WTC11 (cell line): ENCODE measurements around the gene TDP1. TPM values are rescaled to one million over a fixed set of nuclear protein-coding genes. Genes with fewer than 3 reads are reported as not detected.

Experiments
- ATAC-seq: fragments of 200-7000 bp; cut with Tn5 transposase; 2 replicates; pipeline ENCODE4 v1.10.0; 2021; ENCODE audit warnings: mild to moderate bottlenecking, moderate library complexity
- CTCF ChIA-PET: fragments of 300-600 bp; sonication (Branson Sonifier 250); formaldehyde crosslinking; loops from one replicate; lab custom pipeline; 2021; ENCODE audit warnings: antibody characterized with exemption; lab: Charles Lee
- POLR2A ChIA-PET: fragments of 350-600 bp; sonication (Branson Sonifier 250); formaldehyde crosslinking; loops from one replicate; lab custom pipeline; 2021; ENCODE audit warnings: antibody characterized with exemption; lab: Charles Lee
- DNase-seq: peaks from one replicate; pipeline ENCODE4 v3.0.0; 2021; ENCODE audit warnings: low spot score
- H3K27ac Mint-ChIP-seq: 2 replicates; pipeline ENCODE4 v1.8.0; 2021; ENCODE audit warnings: mixed read lengths
- H3K27me3 Mint-ChIP-seq: 2 replicates; pipeline ENCODE4 v1.8.0; 2021; ENCODE audit warnings: low read depth, mild to moderate bottlenecking, moderate library complexity, mixed read lengths
- H3K36me3 Mint-ChIP-seq: 2 replicates; pipeline ENCODE4 v1.8.0; 2021; ENCODE audit warnings: mixed read lengths
- H3K4me1 Mint-ChIP-seq: 2 replicates; pipeline ENCODE4 v1.8.0; 2022; ENCODE audit warnings: mixed read lengths
- H3K4me3 Mint-ChIP-seq: 2 replicates; pipeline ENCODE4 v1.8.0; 2021; ENCODE audit warnings: mild to moderate bottlenecking, moderate library complexity, mixed read lengths
- H3K9me3 Mint-ChIP-seq: 2 replicates; pipeline ENCODE4 v1.8.0; 2021; ENCODE audit warnings: mixed read lengths
- ATF2 ChIP-seq: sonication (generic); formaldehyde crosslinking; IDR thresholded peaks from 2 replicates; pipeline ENCODE4 v1.8.1; 2022; ENCODE audit warnings: low read depth, missing genetic modification reagents, borderline replicate concordance
- CREB1 ChIP-seq: sonication (generic); formaldehyde crosslinking; IDR thresholded peaks from 2 replicates; pipeline ENCODE4 v1.8.0; 2023; ENCODE audit warnings: mild to moderate bottlenecking, missing genetic modification reagents
- E2F4 ChIP-seq: sonication (generic); formaldehyde crosslinking; IDR thresholded peaks from 2 replicates; pipeline ENCODE4 v1.8.1; 2022; ENCODE audit warnings: low read depth, mild to moderate bottlenecking, moderate library complexity, missing genetic modification reagents, borderline replicate concordance
- ETV6 ChIP-seq: sonication (generic); formaldehyde crosslinking; IDR thresholded peaks from 2 replicates; pipeline ENCODE4 v1.8.1; 2022; ENCODE audit warnings: mild to moderate bottlenecking, missing genetic modification reagents
- FOXK1 ChIP-seq: sonication (generic); formaldehyde crosslinking; IDR thresholded peaks from 2 replicates; pipeline ENCODE4 v1.8.0; 2022; ENCODE audit warnings: mild to moderate bottlenecking, moderate library complexity, missing genetic modification reagents
- JUN ChIP-seq: sonication (generic); formaldehyde crosslinking; IDR thresholded peaks from 2 replicates; pipeline ENCODE4 v1.8.0; 2023; ENCODE audit warnings: mild to moderate bottlenecking, missing genetic modification reagents
- MYBL2 ChIP-seq: sonication (generic); formaldehyde crosslinking; IDR thresholded peaks from 2 replicates; pipeline ENCODE4 v1.8.1; 2023; ENCODE audit warnings: mild to moderate bottlenecking, moderate library complexity, missing genetic modification reagents
- NFYB ChIP-seq: sonication (generic); formaldehyde crosslinking; conservative IDR thresholded peaks from 2 replicates; pipeline ENCODE4 v1.8.0; 2022; ENCODE audit warnings: low read depth, missing genetic modification reagents
- PRRX2 ChIP-seq: fragments of 250-450 bp; sonication (Bioruptor Pico); IDR thresholded peaks from 2 replicates; pipeline ENCODE4 v1.8.0; 2021; ENCODE audit warnings: mild to moderate bottlenecking
- TCF7 ChIP-seq: sonication (generic); formaldehyde crosslinking; IDR thresholded peaks from 2 replicates; pipeline ENCODE4 v1.8.0; 2022; ENCODE audit warnings: mild to moderate bottlenecking, low read depth, missing genetic modification reagents, moderate library complexity
- ZNF121 ChIP-seq: sonication (generic); formaldehyde crosslinking; IDR thresholded peaks from 2 replicates; pipeline ENCODE4 v1.8.0; 2023; ENCODE audit warnings: missing genetic modification reagents
- ZNF138 ChIP-seq: sonication (generic); formaldehyde crosslinking; conservative IDR thresholded peaks from 2 replicates; pipeline ENCODE4 v1.8.1; 2022; ENCODE audit warnings: mild to moderate bottlenecking, moderate library complexity, missing genetic modification reagents
- ZNF396 ChIP-seq: fragments of 250-450 bp; sonication (Bioruptor Pico); IDR thresholded peaks from 2 replicates; pipeline ENCODE4 v1.8.0; 2021; ENCODE audit warnings: mild to moderate bottlenecking, moderate library complexity, borderline replicate concordance
- total RNA-seq: library from RNA; stranded (reverse); gene quantifications from 3 replicates; pipeline ENCODE4 v1.2.3, GENCODE V29; 2021
- TF ChIP-seq, protein P1 (sequence below): sonication (generic); formaldehyde crosslinking; IDR thresholded peaks from 2 replicates; pipeline ENCODE4 v1.8.0; 2023; ENCODE audit warnings: missing genetic modification reagents, mild to moderate bottlenecking, borderline replicate concordance
- TF ChIP-seq, protein P2 (sequence below): sonication (generic); formaldehyde crosslinking; IDR thresholded peaks from 2 replicates; pipeline ENCODE4 v1.8.0; 2023; ENCODE audit warnings: mild to moderate bottlenecking, missing genetic modification reagents
- TF ChIP-seq, protein P3 (sequence below): sonication (generic); formaldehyde crosslinking; conservative IDR thresholded peaks from 2 replicates; pipeline ENCODE4 v1.8.1; 2023; ENCODE audit warnings: mild to moderate bottlenecking, low read depth, missing genetic modification reagents, moderate library complexity
- TF ChIP-seq, protein P4 (sequence below): fragments of 250-450 bp; sonication (Bioruptor Pico); IDR thresholded peaks from 2 replicates; pipeline ENCODE4 v1.9.0; 2021; ENCODE audit warnings: mild to moderate bottlenecking, borderline replicate concordance
- TF ChIP-seq, protein P5 (sequence below): sonication (generic); formaldehyde crosslinking; IDR thresholded peaks from 2 replicates; pipeline ENCODE4 v1.8.0; 2022; ENCODE audit warnings: mild to moderate bottlenecking, missing genetic modification reagents

The TDP1 gene
- total RNA-seq, 1 experiment from 2014 or later, result 59.8 TPM

DNA sequence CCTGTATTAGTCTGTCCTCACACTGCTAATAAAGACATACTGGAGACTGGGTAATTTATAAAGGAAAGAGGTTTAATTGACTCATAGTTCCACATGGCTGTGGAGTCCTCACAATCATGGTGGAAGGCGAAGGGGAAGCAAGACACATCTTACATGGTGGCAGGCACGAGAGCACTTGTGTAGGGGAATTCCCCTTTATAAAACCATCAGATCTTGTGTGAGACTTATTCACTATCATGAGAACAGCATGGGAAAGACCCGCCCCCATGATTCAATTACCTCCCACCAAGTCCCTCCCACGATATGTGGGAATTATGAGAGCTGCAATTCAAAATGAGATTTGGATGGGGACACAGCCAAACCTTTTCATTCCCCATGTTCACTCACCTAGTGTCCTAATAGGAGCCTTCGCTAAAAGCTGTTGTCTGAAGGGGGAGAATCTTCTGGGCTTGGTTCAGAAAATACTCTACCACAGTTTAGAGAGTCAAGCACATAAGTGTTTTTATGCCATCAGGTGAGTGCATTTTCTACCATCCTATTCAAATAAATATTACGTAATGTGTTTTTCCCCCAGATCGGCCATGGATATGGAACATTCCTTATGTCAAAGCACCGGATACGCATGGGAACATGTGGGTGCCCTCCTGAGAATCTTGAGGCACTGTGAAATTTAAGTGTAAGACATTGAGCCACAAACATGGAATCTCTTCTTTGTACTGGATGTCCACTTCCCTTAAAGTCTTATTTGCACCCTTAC, 86.9 kb downstream of the TDP1 start (continued):
- TF ChIP-seq, protein P1, sequence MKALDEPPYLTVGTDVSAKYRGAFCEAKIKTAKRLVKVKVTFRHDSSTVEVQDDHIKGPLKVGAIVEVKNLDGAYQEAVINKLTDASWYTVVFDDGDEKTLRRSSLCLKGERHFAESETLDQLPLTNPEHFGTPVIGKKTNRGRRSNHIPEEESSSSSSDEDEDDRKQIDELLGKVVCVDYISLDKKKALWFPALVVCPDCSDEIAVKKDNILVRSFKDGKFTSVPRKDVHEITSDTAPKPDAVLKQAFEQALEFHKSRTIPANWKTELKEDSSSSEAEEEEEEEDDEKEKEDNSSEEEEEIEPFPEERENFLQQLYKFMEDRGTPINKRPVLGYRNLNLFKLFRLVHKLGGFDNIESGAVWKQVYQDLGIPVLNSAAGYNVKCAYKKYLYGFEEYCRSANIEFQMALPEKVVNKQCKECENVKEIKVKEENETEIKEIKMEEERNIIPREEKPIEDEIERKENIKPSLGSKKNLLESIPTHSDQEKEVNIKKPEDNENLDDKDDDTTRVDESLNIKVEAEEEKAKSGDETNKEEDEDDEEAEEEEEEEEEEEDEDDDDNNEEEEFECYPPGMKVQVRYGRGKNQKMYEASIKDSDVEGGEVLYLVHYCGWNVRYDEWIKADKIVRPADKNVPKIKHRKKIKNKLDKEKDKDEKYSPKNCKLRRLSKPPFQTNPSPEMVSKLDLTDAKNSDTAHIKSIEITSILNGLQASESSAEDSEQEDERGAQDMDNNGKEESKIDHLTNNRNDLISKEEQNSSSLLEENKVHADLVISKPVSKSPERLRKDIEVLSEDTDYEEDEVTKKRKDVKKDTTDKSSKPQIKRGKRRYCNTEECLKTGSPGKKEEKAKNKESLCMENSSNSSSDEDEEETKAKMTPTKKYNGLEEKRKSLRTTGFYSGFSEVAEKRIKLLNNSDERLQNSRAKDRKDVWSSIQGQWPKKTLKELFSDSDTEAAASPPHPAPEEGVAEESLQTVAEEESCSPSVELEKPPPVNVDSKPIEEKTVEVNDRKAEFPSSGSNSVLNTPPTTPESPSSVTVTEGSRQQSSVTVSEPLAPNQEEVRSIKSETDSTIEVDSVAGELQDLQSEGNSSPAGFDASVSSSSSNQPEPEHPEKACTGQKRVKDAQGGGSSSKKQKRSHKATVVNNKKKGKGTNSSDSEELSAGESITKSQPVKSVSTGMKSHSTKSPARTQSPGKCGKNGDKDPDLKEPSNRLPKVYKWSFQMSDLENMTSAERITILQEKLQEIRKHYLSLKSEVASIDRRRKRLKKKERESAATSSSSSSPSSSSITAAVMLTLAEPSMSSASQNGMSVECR (CRISPR knock-in tag), result no peak
- TF ChIP-seq NFYB, result no peak
- no peak for TF ChIP-seq CREB1 (CRISPR knock-in tag)

DNA sequence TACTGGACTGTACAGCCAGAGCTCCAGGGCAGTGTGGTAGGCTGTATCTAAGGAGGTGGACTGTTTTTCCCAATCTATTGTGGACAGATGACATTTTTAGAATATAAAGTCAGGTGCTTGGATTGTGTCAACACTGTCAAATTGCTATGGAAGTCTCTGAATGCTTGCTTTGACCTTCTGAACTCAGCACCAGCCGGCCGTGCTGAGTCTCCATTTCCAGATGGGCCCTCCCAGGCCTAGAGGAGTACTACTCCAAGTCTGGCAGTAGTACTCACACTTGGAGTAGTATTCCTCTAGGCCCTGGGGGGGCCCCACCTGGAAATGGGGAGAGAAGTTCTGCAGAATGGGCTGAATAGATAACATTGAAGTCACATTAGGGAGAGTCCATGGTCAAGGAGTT, 89.9 kb downstream of the TDP1 start:
- POLR2A ChIA-PET, result no interaction called here
- DNase-seq, result no peak
- CTCF ChIA-PET, result no interaction called here
- no peaks in the 10 kb centered on the region for H3K27me3 Mint-ChIP-seq
- no peak overlapping the region for H3K27ac Mint-ChIP-seq
- H3K4me3 Mint-ChIP-seq, result no peak overlapping the region
- no peak for ATAC-seq
- H3K9me3 Mint-ChIP-seq, result no peaks in the 10 kb centered on the region
- peaks cover 6% of the 10 kb centered on the region; the same call in 1 of the 2 replicates for H3K36me3 Mint-ChIP-seq
- no peaks in the 10 kb centered on the region for H3K4me1 Mint-ChIP-seq
- TF ChIP-seq, protein P2, sequence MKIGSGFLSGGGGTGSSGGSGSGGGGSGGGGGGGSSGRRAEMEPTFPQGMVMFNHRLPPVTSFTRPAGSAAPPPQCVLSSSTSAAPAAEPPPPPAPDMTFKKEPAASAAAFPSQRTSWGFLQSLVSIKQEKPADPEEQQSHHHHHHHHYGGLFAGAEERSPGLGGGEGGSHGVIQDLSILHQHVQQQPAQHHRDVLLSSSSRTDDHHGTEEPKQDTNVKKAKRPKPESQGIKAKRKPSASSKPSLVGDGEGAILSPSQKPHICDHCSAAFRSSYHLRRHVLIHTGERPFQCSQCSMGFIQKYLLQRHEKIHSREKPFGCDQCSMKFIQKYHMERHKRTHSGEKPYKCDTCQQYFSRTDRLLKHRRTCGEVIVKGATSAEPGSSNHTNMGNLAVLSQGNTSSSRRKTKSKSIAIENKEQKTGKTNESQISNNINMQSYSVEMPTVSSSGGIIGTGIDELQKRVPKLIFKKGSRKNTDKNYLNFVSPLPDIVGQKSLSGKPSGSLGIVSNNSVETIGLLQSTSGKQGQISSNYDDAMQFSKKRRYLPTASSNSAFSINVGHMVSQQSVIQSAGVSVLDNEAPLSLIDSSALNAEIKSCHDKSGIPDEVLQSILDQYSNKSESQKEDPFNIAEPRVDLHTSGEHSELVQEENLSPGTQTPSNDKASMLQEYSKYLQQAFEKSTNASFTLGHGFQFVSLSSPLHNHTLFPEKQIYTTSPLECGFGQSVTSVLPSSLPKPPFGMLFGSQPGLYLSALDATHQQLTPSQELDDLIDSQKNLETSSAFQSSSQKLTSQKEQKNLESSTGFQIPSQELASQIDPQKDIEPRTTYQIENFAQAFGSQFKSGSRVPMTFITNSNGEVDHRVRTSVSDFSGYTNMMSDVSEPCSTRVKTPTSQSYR (CRISPR knock-in tag), result no peak
- TF ChIP-seq, protein P3, sequence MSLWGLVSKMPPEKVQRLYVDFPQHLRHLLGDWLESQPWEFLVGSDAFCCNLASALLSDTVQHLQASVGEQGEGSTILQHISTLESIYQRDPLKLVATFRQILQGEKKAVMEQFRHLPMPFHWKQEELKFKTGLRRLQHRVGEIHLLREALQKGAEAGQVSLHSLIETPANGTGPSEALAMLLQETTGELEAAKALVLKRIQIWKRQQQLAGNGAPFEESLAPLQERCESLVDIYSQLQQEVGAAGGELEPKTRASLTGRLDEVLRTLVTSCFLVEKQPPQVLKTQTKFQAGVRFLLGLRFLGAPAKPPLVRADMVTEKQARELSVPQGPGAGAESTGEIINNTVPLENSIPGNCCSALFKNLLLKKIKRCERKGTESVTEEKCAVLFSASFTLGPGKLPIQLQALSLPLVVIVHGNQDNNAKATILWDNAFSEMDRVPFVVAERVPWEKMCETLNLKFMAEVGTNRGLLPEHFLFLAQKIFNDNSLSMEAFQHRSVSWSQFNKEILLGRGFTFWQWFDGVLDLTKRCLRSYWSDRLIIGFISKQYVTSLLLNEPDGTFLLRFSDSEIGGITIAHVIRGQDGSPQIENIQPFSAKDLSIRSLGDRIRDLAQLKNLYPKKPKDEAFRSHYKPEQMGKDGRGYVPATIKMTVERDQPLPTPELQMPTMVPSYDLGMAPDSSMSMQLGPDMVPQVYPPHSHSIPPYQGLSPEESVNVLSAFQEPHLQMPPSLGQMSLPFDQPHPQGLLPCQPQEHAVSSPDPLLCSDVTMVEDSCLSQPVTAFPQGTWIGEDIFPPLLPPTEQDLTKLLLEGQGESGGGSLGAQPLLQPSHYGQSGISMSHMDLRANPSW, result no peak
- TF ChIP-seq, protein P4, sequence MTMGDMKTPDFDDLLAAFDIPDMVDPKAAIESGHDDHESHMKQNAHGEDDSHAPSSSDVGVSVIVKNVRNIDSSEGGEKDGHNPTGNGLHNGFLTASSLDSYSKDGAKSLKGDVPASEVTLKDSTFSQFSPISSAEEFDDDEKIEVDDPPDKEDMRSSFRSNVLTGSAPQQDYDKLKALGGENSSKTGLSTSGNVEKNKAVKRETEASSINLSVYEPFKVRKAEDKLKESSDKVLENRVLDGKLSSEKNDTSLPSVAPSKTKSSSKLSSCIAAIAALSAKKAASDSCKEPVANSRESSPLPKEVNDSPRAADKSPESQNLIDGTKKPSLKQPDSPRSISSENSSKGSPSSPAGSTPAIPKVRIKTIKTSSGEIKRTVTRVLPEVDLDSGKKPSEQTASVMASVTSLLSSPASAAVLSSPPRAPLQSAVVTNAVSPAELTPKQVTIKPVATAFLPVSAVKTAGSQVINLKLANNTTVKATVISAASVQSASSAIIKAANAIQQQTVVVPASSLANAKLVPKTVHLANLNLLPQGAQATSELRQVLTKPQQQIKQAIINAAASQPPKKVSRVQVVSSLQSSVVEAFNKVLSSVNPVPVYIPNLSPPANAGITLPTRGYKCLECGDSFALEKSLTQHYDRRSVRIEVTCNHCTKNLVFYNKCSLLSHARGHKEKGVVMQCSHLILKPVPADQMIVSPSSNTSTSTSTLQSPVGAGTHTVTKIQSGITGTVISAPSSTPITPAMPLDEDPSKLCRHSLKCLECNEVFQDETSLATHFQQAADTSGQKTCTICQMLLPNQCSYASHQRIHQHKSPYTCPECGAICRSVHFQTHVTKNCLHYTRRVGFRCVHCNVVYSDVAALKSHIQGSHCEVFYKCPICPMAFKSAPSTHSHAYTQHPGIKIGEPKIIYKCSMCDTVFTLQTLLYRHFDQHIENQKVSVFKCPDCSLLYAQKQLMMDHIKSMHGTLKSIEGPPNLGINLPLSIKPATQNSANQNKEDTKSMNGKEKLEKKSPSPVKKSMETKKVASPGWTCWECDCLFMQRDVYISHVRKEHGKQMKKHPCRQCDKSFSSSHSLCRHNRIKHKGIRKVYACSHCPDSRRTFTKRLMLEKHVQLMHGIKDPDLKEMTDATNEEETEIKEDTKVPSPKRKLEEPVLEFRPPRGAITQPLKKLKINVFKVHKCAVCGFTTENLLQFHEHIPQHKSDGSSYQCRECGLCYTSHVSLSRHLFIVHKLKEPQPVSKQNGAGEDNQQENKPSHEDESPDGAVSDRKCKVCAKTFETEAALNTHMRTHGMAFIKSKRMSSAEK (CRISPR knock-in tag), result no peak
- TF ChIP-seq ZNF138 (CRISPR knock-in tag) (no peak), TCF7 (no peak), PRRX2 (no peak), ATF2 (CRISPR knock-in tag) (no peak), E2F4 (CRISPR knock-in tag) (no peak), ZNF396 (CRISPR knock-in tag) (no peak), JUN (no peak), MYBL2 (CRISPR knock-in tag) (no peak), ZNF121 (CRISPR knock-in tag) (no peak), ETV6 (CRISPR knock-in tag) (no peak), FOXK1 (CRISPR knock-in tag) (no peak)
- TF ChIP-seq, protein P5, sequence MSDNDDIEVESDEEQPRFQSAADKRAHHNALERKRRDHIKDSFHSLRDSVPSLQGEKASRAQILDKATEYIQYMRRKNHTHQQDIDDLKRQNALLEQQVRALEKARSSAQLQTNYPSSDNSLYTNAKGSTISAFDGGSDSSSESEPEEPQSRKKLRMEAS (CRISPR knock-in tag), result no peak
